ENCODE measurements around the gene TNFRSF4.

Gene TNFRSF4

GRCh38 chr1:1235016-1235744 is 21.2 kb upstream of the TNFRSF4 start:
- Histone ChIP-seq H3K27me3 (ENCODE audit: insufficient read depth, low read depth) (peaks cover 15% of the 10 kb centered on the region), H4K20me1 (ENCODE audit: insufficient read depth) (no peaks in the 10 kb centered on the region), H3K27ac (no peak overlapping the region), H3K9ac (no peak overlapping the region), H2AFZ (ENCODE audit: low read depth) (no peak overlapping the region), H3K36me3 (ENCODE audit: insufficient read depth) (no peaks in the 10 kb centered on the region), H3K79me2 (ENCODE audit: insufficient read depth, low read depth) (peaks cover 19% of the 10 kb centered on the region), H3K4me3 (IDR thresholded peaks at IDR 0.05; ENCODE audit: insufficient read depth, low read depth, low read length) (no peak overlapping the region), H3K4me1 (ENCODE audit: low read depth, poor library complexity, severe bottlenecking) (peaks cover 13% of the 10 kb centered on the region), H3K4me2 (no peak overlapping the region)
- TF ChIP-seq CTCF (conservative IDR thresholded peaks at IDR 0.05; ENCODE audit: low read depth, low read length), result no peak

GRCh38 chr1:1234180-1234808 is 20.3 kb upstream of the TNFRSF4 start:
- no peak overlapping the region for H3K4me3 ChIP-seq (IDR thresholded peaks at IDR 0.05; ENCODE audit: insufficient read depth, low read depth, low read length)
- peaks cover 16% of the 10 kb centered on the region for H3K4me1 ChIP-seq (ENCODE audit: low read depth, poor library complexity, severe bottlenecking)
- no peak overlapping the region for H2AFZ ChIP-seq (ENCODE audit: low read depth)
- peaks cover 28% of the 10 kb centered on the region for H3K79me2 ChIP-seq (ENCODE audit: insufficient read depth, low read depth)
- no peaks in the 10 kb centered on the region for H4K20me1 ChIP-seq (ENCODE audit: insufficient read depth)
- H3K4me2 ChIP-seq, result no peak overlapping the region
- TF ChIP-seq CTCF (conservative IDR thresholded peaks at IDR 0.05; ENCODE audit: low read depth, low read length), result no peak
- H3K36me3 ChIP-seq (ENCODE audit: insufficient read depth), result no peaks in the 10 kb centered on the region
- peaks cover 6% of the 10 kb centered on the region; the same call in 1 of the 2 replicates for H3K27me3 ChIP-seq (ENCODE audit: insufficient read depth, low read depth)
- no peak overlapping the region for H3K27ac ChIP-seq
- no peak overlapping the region for H3K9ac ChIP-seq

- Histone ChIP-seq H3K36me3 (ENCODE audit: insufficient read depth) (no peaks in the 10 kb centered on the region), H3K4me2 (no peak overlapping the region), H3K4me3 (IDR thresholded peaks at IDR 0.05; ENCODE audit: insufficient read depth, low read depth, low read length) (no peak overlapping the region), H3K79me2 (ENCODE audit: insufficient read depth, low read depth) (peaks cover 36% of the 10 kb centered on the region), H4K20me1 (ENCODE audit: insufficient read depth) (no peaks in the 10 kb centered on the region), H3K9ac (no peak overlapping the region), H3K4me1 (ENCODE audit: low read depth, poor library complexity, severe bottlenecking) (peaks cover 16% of the 10 kb centered on the region), H3K27ac (no peak overlapping the region), H2AFZ (ENCODE audit: low read depth) (no peak overlapping the region), H3K27me3 (ENCODE audit: insufficient read depth, low read depth) (no peaks in the 10 kb centered on the region; the same call in 1 of the 2 replicates)
- TF ChIP-seq CTCF (conservative IDR thresholded peaks at IDR 0.05; ENCODE audit: low read depth, low read length), result no peak
Observed at GRCh38 chr1:1233567-1233892, 19.6 kb upstream of the TNFRSF4 start.

- Histone ChIP-seq H2AFZ (ENCODE audit: low read depth) (no peak overlapping the region), H3K79me2 (ENCODE audit: insufficient read depth, low read depth) (peaks cover 41% of the 10 kb centered on the region), H4K20me1 (ENCODE audit: insufficient read depth) (no peaks in the 10 kb centered on the region), H3K9ac (no peak overlapping the region), H3K4me3 (IDR thresholded peaks at IDR 0.05; ENCODE audit: insufficient read depth, low read depth, low read length) (no peak overlapping the region), H3K4me2 (no peak overlapping the region; the same call in 1 of the 2 replicates), H3K4me1 (ENCODE audit: low read depth, poor library complexity, severe bottlenecking) (peaks cover 16% of the 10 kb centered on the region), H3K27me3 (ENCODE audit: insufficient read depth, low read depth) (no peaks in the 10 kb centered on the region), H3K36me3 (ENCODE audit: insufficient read depth) (no peaks in the 10 kb centered on the region), H3K27ac (no peak overlapping the region)
- TF ChIP-seq CTCF (conservative IDR thresholded peaks at IDR 0.05; ENCODE audit: low read depth, low read length), result no peak
Observed at GRCh38 chr1:1232796-1233566, 19.0 kb upstream of the TNFRSF4 start.

All from KMS-11 (cell line).